Measurements from ENCODE around the gene KLC1.

The KLC1 gene

GRCh38 chr14:103693515-103693914 lies 64.5 kb downstream of the KLC1 start:
- no peak for DNase-seq

DNA sequence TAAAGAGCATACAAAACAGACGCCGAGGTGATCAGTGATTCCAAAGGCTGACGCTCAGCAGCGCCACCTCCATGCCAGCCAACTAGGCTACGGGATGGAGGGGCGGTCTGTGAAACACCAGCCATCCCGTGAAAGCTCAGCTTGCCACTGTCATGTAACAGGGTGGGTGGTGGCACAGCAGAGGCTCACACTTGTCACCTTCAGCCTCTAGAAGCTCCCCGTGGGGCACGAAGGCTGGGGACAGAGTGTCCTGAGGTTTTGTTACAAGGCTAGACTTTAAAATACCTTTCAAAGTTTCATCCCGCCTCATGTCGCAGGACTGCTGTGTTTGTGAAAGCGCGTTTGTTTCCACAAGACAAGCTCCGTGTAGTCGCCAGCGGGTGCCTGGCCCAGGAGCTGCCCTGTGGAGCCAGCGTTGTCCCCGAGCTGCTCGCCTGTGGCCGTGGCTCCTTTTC lies 65.6 kb downstream of the KLC1 start:
- no peak for DNase-seq

GRCh38 chr14:103695296-103696069 lies 66.5 kb downstream of the KLC1 start:
- no peak for DNase-seq

GRCh38 chr14:103696070-103696402 lies 67.0 kb downstream of the KLC1 start:
- DNase-seq, result no peak

GRCh38 chr14:103696466-103697071 lies 67.6 kb downstream of the KLC1 start:
- DNase-seq, result no peak

DNA sequence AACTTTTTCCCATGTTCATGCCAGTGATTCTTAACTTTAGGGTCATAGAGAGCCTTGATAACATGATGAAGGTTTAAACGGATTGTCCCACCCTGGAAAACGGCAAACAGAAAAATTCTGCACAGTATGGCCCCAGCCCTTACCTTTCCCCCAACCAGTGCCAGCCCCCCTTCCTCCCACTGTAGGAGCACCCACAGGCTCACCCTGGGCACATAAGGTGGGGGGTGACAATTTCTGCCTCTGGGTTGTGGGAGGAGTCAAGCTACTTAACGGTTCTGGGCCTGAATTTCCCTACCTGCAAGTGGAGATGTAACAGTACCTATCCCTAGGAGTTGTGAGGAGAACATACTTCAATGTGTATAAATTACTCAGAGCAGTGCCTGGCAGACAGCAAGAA lies 68.2 kb downstream of the KLC1 start:
- no peak for DNase-seq

- no peak for DNase-seq
Measured at GRCh38 chr14:103697603-103698379, 68.8 kb downstream of the KLC1 start.

DNA sequence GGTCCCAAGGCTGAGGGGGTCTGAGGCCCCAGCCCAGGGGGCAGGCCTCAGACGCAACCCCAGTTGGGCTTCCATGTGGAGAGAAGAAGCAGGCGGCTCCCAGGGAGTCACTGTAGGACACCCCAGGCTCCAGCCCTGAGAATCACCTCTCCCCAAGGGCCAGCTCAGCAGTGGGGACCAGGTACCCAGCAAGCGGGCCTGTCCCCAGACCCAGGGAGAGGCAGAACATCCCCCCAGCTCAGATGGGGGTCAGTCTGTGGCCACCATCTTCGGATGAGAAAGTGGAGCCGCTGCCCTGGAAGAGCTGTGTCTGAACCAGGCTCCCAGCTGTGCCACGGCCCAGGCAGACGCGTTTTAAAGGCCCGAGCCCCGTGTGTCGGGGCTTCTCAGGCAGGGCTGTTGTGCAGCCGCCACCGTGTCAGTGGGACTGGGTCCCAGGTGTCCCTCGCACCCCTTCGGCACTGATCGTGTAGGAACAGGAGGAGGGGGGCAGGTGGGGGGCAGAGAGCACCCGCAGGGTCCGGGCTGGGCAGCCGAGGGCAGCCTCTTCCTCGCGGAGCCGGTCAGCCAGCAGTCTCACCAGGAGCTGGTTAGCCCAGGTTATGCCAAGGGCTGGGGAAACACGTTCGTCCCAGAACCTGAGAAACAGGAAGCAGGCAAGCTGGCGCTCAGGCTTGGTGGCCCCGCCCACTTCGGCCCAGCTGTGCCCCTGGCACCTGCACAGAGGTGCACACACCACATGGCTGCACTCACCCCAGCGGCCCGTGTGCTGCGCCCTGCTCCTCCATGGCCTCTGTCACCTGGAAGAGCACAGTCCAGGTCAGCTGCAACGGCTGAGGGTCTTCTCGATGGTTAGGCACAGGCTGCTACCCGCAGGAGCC lies 69.6 kb downstream of the KLC1 start:
- peak; percentile 73 for DNase-seq

- no peak for DNase-seq
Measured at GRCh38 chr14:103699261-103699661, 70.2 kb downstream of the KLC1 start.

DNA sequence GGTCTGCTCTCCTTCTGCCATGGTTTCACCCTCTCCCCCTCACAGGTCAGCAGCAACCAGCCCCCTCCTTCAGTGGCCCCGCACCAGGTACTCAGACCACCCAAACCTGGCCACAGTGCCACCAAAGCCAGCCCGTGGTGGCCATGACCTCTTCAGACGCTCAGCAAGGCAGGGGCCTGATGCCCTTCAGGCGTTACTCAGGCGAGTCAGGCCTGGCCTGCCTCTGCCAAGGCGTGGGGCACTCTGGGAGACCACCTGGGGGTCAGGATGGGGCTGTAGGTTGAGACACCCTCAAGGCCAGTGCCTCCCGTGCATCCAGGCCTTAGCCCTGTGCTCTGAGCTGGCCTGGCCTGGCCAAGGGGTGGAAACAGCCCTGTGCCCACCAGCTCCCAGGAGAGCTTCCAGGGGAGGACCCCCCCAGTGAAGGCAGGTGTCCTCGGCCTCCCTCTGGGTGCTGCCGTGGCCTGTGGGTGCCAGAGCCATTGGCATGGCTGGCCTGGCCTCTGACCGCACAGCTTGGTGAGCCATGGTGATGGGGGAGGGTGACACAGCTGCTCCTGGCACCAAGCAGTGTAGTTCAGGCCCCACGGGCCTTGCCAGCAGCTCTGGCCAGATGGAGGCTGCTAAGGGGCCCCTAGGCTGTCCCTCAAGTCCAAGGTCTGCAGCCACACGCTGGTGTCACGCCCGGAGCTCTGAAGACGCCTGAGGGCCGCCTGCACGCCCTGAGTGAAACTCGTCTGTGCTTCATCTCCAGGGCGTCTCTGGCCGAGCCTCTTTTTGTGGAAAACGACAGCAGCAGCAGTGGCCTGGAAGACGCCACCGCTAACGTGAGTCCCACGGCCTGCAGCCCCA lies 71.1 kb downstream of the KLC1 start:
- no peak for DNase-seq

GRCh38 chr14:103700753-103701490 lies 71.9 kb downstream of the KLC1 start:
- no peak for DNase-seq

GRCh38 chr14:103702095-103702494 lies 73.1 kb downstream of the KLC1 start:
- no peak for DNase-seq

DNA sequence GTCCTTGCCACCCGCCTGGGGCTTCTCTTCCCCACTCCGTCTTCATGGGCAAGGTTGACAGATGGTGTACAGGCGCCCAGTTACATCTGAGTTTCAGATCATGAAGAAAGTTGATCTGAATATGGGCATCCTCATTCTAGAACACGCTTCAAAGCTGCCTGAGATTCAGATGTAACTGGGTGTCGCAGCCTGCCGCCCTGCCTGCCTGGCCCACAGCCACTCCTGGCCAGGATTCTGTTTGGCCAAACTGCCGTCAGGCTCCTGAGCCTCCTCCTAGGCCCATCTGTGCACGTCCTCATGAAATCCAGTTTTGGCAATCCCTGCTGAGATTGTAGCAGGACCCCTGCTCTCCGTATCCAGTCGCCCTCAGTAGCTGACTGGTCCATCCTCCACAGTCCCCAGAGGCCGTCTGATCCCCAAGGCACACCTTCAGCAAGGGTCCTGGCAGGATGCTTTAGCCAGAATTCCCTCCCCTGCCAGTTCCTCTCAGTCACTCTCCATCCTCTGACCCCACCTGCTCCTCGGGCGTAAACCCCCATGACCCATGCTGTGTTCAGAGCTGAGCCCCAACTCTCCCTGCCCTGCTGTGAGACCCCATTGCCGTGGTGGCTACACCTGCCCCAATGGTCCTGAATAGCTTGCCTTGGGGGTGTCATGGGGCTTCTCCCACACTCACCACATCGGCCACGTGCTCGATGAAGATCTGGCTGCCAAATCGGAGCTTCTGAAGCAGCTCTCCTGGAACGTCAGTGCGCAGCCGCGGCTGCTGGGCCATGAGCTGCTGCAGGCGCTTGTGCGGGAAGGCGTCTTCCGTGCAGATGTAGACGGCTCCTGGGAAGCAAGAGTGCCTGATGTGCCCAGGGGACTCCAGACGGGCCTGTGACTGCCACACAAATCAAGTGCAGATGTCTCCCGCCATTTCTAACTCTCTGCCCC lies 73.8 kb downstream of the KLC1 start:
- DNase-seq, result no peak

DNA sequence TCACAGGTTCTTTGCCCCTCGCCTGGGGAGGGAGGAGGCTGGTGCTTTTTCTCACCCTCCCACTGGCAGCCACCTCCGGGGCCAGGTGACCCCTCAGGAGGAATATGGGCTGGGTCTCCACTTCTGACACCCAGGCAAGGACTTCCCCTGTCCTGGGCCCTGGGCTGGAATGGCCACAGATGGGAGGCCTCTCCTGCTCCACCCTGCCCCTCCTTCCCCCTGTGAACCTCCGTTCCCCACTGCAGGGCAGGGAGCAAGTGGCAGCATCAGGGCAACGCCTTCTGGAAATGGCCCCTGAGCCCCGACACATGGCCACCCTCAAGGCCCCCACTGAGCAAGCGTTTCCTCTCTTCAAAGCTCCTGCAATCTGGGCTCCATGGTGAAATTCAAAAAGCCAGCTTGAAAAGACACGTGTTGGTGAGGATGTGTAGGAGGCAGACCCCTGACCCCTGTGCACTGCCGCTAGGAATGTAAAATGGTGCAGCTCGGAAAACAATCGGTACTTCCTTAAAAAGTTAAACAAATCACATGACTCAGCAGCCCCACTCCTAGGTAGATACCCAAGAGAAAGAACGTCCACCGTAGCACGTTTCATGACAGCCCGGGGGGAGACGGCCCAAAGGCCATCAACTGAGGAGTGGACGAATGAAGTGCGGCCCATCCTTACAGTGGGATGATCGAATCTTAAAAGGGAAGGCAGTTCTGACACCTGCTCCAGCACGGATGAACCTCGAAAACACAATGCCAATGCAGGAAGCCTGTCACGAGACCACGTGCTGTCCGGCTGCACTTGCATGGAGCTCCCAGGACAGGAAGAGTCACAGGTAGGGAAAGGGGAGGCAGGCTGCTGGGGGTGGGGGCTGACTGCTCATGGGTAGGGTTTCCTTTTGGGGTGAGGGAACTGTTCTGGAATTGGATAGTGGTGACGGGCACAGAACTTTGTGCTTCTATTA lies 74.7 kb downstream of the KLC1 start:
- no peak for DNase-seq

- no peak for DNase-seq
Measured at GRCh38 chr14:103704708-103705107, 75.7 kb downstream of the KLC1 start.

GRCh38 chr14:103705118-103705503 lies 76.1 kb downstream of the KLC1 start:
- DNase-seq, result no peak

- DNase-seq, result no peak
Measured at GRCh38 chr14:103705504-103706284, 76.7 kb downstream of the KLC1 start.

All from RPMI8226 (cell line).